Left ventricle myocardium superior (tissue), 1 donor: Measurements from ENCODE around the gene CACNA2D2. TPM values are rescaled to one million over a fixed set of nuclear protein-coding genes. Genes with fewer than 3 reads are reported as not detected.

Experiments
- ATAC-seq: fragments of 200-7000 bp; cut with Tn5 transposase; one replicate; pipeline ENCODE4 v1.9.1; 2020; ENCODE audit warnings: mild to moderate bottlenecking, moderate library complexity
- DNase-seq: peaks from one replicate; pipeline ENCODE4 v3.0.0-alpha.2; 2020
- intact Hi-C: fragments of 100-400 bp; cut with micrococcal nuclease; formaldehyde crosslinking; loops from one replicate; pipeline ENCODE4 v1.11.0; 2022
- total RNA-seq: library from RNA; stranded (reverse); fragmentation: NEBNext Ultra II Directional; extraction: Animal tissue kit (Norgen Biotek cat#: 25700); gene quantifications from one replicate; pipeline ENCODE4 v1.2.1, GENCODE V29; 2021
- donor health status: DM: no; HTN: yes; CAD: no; lungs with severe emphysema.

The CACNA2D2 gene
- total RNA-seq, 1 donor from 2014 or later: 2.8 TPM

DNA sequence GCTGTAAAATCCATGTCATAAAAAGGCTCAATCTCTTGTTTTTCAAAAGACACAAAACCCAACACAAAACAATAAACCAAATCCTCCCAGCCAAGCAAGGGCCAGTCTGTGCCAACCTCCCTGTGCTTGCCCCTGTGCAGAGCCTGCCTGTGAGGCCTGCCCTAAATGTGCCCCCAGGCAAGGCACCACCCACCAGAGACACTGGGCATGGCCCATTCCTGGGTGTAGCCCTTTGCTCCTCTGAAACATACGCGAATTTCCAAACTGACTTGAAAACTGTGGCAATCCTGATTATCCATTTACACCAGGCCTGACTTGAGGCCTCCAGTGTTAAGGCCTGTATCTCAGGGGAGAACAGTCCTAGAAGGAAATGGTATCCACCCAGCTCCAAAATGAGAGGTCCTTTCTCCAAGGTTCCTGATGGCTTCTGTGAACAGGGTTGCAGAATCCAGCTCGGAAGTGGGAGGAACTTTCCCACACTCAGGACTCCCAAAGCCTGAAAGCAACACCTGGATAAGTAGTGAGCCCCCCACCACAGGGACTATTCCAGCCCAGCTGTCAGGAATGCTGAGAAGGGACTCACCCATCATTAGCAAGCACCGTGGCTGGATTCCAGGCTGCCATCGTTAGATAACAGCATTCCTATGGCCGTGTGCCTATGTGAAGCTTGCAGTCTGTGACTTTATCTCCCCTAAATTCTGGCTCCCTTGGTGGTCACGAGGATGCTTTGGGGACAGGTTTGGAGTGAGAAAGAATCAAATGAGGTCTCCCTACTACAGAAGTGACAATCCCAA, 61.8 kb downstream of the CACNA2D2 start:
- intact Hi-C loops: no loop called here
- peak; percentile 46 for DNase-seq

DNA sequence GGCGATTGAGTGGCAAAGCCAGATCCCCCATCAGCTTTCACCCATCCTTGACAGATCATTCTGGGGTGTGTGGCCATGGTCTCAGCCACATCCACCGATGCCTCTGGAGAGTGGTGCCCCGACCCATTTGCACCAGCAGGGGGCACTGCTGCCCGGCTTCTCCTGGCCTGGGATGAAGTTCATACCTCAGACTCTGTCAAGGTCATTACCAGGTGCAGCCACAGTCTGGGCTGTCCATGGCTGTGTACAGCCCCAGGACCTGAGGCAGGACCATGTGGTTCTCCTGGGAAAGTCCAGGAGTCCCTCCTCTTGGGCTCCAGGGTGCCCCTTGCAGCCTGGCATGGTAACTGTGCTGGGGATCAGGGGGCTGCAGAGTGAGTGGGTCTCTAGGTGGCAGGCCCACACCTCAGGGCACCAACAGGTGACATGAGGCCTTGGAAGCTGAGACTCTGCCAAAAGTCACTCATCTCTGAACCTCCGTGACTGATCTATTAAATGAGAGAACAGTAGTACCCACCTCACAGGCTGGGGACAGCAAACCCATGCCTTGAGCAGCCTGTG, 67.2 kb downstream of the CACNA2D2 start:
- intact Hi-C loops: loop anchor here (2.0 kb wide), 1 partner anchor 107 kb away; no protein-coding TSS in a partner anchor
- ATAC-seq (peak; percentile 86), DNase-seq (peak; percentile 82)

More for the DNA sequence above, 61.8 kb downstream of the CACNA2D2 start:
- ATAC-seq: peak; percentile 38

DNA sequence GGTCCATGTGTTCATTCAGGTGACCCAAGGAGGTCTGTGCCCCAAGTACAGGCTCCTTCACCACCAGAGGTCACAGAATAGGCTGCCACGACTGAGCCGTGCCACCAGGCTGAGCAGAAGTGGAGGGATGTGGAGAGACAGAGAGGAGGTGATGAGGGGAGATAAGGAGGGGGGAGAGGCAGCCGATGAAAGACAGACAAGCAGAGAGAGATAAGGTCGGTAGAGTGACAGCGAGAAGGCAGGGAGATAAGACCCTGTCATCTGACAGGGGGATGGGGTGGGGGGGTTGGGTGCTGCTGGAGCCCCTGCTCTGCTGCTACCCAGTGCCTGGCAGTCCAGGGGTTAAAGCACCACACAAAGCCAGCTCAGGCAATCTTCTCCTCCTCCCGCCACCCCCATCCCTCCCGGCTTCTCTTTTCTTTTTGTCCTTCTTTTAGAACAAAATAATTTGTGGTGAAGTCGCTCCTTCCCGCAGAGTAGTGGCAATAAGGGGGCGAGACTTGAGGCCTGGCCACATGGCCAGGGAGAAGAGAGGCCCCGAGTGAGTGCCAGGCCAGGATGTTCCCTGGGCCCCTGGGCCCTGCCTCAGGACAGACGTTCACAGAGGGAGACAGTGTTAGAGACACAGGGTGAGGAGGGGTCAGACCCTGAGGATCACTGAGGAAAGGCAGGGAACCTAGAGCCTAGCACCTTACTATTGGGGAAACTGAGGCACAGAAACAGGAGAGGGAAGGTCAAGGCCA, 67.9 kb downstream of the CACNA2D2 start:
- ATAC-seq: no peak
- no peak for DNase-seq
- intact Hi-C loops: loop anchor here (2.0 kb wide), 1 partner anchor 107 kb away; no protein-coding TSS in a partner anchor

DNA sequence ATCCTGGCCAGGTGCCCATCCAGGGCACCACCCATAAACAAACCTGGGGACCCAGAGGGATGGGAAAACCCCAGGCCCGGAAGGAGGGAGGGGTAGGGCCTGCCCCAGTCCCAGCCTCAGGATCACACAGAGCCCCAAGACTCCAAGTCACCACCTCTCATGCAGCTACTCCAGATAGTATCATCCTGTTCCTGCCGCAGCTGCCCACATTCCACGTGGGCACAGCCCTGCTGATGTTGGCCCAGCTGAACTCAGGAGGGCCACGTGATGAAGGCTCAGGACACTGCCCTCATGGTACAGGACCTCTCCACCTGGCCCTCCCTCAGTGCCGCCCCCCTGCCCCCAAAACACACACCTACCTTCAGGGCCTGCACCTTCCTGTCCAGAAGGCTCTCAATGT, 69.5 kb downstream of the CACNA2D2 start:
- no peak for ATAC-seq
- intact Hi-C loops: no loop called here
- no peak for DNase-seq

DNA sequence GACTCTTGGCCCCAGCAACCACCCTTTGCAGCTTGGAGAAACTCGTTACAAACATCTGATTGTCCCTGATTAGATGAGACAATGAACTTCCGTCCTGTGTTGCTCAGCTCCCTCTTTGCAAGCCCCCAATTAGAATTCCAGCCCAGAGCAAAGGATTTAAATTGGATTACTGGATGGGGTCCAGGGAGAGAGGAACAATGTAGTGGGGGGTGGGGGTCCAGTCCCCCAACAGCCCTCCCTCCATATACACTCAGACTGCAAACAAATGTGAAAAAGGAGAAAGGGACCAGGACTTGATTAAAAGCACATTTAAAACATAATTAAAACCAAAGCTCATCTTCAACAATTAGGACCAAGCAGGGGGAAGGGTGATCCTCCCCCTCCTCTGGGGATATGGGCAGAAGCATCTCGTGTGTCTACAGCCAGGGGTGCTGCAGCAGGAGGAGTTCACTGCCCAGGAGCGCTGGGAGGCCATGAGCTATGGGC, 72.4 kb downstream of the CACNA2D2 start:
- ATAC-seq (no peak), DNase-seq (no peak)
- intact Hi-C loops: no loop called here

DNA sequence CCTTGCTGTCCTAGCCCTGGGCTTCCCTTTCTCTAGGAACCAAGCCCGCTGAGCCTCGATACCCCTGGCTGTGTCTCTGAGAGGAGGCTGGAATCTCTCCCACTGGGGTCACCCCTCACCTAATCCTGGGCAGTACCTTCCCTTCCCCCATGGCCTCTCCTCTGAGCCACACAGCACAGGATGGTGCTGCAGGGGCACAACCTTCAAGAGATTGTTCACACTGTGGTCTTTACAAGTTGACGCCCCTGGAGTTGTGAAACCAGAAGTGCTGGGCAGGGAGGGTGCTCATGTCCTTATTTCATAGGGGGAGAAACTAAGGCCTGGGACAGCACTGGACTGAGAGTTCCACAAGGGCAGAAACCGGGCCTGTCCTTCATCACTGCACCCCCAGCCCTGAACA, 73.2 kb downstream of the CACNA2D2 start:
- intact Hi-C loops: no loop called here
- DNase-seq: no peak
- no peak for ATAC-seq

DNA sequence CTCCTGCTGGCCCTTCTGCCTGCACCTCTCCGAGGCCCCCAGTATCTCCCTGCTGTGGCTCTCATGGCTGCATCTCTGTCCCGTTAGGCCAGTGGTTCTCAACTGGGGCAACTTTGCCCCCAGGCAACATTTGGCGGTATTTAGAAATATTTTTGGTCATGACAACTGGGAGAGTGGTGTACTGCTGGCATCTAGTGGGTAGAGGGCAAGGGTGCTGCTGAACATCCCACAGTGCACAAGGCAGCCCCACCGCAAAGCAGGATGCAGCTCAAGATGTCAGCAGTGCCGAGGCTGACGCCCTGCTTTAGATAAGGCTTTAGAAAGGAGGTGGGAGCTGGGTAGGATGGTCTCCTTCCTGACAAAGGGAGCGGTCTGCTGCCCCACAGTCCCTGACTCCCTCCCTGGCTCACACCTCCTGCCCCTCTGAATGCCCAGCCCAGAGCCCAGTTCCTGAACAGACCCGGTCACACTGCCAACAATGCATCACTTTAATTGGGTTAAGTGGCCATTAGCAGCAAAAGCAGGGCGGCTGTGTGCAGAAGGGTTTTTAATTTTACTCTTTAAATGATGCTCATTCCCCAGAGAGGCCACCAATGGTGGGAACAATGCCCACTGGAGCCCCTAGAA, 75.3 kb downstream of the CACNA2D2 start:
- no peak for DNase-seq
- intact Hi-C loops: no loop called here
- no peak for ATAC-seq

DNA sequence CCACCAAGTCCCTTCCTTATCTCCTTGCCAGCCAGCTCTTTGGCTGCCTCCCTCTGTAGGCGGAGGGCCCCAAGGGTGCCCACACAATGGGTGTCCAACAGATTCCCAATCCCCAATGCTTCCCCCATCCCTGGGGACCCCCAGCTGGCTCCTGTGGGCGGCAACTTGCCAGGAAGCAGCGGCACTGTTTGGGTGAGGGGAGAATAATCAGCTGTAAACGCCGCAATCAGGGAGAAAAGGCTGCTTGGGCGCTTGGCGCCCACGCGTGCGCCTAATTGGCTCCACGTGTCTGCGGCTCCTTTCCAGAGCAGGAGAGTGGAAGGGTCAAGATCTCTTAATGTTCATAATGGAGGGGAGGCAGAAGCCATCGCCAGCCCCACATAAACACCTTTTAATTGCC, 76.2 kb downstream of the CACNA2D2 start:
- DNase-seq (no peak), ATAC-seq (no peak)
- intact Hi-C loops: no loop called here

DNA sequence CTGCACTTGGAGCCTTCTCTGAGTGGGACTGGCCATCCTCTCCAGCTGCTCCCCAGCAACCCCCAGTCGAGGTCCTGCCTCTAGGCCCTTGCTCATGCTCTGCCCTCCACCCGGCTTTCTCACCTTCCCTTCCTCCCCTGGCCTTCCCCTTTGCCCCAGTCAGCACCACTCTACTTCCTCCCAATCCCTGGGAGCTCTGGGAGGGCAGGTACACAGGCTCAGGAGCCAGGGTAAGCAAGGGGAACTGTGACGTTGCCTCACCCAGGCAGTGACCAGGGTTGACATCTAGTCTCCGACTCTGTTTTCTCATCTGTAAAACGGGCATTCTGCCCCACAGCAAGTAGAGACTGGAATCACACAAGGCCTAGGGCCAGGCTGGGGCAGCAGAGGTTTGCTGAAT, 77.5 kb downstream of the CACNA2D2 start:
- no peak for ATAC-seq

DNA sequence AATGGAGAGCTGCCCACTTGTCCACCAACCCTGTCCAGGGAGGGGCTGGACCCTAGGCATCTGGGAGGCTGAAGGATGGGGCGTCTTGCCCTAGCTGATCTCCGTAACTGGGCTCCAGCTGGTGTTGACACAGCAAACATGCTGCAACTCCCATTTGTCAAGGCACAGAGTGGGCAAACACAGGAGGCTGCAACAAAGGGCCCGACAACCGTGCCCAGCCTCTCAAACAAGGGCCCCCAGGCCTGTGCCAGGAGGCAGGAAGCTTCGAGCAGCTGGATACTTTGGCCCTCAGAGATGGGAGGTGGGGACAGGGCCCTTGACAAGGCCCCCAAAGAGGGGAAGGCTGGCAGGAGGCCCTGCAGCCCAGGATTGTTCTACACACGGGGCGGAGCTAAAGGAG, 79.9 kb downstream of the CACNA2D2 start:
- DNase-seq (no peak), ATAC-seq (no peak)
- intact Hi-C loops: no loop called here

More for the DNA sequence above, 77.5 kb downstream of the CACNA2D2 start:
- intact Hi-C loops: no loop called here
- DNase-seq: no peak

DNA sequence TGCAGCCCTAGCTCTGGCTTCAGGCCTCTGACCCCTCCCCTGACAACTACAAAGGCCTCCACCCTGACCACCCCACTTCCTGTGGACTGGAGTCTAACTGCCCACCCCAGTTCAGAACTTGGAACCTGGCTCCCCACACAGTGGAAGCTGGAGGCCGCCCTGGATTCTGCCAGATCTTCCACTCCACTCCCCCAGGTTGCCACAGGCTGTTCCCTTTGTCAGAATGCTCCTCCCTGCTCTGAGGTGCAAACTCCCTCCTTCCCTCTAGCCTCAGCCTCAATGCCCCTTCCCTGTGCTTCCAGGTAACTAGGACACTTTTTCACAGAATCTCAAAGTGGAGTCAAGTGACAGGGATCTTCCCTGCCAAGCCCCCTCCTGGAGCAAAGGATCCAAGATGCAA, 81.3 kb downstream of the CACNA2D2 start:
- intact Hi-C loops: no loop called here
- DNase-seq (no peak), ATAC-seq (no peak)

DNA sequence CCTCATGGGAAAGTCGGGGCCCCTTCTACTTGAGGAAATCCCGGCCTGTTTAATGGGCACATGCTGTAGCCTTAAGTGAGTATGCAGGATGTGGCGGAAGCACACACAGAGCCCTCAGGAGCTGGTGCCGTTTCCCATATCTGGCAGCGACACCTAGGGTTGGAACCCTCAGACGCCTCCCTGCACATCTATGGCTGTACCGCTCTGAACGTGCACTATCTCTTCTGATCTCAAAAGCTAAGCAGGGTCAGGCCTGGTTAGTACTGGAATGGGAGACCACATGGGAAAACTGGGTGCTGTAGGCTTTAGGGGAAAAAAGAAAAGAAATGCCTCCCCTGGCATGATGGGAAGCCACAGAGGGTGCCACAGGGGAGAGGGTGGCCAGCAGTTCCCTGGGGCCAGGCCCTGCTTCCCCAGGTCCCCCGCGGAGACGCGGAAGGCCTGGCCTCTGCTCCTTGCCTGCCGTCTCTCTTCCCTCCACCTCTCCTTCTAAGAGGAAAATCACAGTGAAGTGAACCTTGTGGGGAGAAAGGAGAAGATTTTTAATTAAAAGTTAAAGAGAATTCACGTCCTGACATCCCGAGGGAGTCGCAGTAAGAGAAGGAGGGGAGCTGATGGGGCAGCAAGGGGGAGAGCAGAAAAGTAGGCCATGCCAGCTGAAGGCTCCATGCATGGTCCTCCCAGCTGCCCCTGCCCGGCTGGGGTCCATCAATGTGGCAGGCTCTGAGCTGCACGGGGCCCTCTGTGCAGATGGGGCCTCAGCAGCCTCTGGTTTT, 83.7 kb downstream of the CACNA2D2 start:
- ATAC-seq (no peak), DNase-seq (no peak)
- intact Hi-C loops: no loop called here

DNA sequence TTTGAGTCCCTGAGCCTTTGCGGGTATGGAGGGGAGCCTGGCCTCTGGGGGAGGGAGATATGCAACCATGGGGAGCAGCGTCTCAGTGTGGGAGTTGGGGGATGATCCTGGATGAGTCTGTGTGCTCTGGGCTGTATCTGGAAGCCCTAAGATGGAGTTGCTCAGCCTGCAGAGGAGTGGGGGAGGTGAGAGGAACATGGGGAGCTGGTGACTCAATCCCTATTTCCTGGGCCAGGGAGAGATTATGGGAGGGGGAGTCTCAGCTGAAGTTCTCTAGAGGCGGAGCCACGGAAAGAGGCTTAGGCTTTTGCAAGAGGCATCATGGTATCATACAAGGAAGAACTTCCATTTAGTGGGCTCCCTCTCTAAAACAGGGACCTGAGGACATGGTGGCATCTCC, 84.6 kb downstream of the CACNA2D2 start:
- DNase-seq (no peak), ATAC-seq (no peak)
- intact Hi-C loops: no loop called here

DNA sequence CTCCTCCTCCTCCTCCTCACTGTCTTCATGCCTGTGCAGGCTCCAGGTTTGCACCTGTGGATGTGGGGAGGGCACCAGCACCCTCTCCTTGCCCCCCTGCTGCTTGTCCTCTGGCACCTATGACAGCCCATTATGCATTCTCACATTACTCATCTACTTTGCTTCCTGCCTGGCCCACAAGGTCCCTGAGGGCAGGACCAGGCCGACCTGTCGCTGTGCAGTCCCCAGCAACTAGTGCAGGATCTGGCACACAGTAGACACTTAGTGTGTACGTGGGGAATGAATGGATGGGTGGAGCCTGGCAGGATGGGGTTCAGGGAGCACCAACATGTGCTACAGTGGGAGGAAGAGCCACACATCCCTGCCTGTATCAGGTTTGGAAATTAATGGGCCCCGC, 85.8 kb downstream of the CACNA2D2 start:
- intact Hi-C loops: no loop called here
- ATAC-seq: no peak
- no peak for DNase-seq

DNA sequence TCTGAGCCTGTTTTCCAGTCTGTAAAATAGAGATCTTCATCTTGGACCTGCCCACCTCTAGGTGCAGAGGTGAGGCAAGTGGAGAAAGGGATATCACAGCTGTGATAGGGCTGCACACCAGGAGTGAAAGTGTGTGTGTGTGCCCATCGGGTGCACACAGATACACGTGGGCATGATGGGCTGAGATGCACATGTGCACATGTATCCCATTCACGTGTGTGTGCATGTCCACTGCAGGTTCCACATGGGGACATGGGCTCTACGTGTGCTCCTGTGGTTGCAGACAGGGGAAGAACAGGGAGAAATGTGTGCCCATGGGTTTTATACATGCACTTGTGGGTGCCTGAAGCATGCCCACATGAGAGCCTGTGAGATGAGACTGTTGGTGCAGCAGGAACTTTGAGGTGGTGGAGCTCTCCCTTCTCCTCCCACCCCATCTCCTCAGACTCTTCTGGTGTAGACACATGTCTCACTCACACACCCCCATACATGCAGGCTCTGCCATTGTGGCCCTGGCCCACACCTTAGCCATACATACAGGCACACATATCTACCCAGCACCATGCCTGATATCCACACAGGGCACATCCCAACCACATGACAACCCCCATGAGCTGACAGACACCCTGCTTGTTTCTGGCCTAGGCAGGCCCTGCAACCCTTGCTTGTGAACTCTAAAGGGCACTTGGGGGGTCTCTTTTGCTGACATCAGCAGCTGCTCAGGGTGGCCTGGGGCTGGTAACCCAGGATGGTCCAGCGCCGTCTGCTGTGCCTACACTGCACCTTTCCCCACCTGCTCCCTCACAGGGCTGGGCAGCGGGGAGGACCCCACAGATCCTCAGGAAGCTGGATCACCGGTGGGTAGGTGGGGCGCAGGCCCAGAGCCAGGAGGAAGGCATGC, 86.4 kb downstream of the CACNA2D2 start:
- DNase-seq (no peak), ATAC-seq (no peak)
- intact Hi-C loops: no loop called here

DNA sequence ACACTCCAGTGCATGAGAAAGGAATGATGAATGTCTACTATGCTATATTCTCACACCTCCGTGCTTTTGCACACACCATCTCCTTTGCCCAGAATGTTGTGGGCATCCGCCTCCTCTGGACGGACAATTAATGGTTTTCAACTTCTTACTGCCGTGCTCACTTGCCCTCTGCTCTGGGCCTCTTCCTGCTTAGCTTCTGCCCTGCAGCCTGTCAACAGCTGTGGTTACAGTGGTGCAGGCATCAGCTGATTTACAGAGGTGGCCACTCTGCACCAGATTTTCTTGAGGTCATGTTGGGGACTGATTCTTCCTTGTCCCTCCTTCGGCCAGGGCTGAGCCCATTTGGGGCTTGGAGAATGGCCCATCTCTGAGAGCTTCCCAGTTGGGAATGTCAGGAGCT, 87.6 kb downstream of the CACNA2D2 start:
- ATAC-seq (no peak), DNase-seq (no peak)
- intact Hi-C loops: no loop called here

DNA sequence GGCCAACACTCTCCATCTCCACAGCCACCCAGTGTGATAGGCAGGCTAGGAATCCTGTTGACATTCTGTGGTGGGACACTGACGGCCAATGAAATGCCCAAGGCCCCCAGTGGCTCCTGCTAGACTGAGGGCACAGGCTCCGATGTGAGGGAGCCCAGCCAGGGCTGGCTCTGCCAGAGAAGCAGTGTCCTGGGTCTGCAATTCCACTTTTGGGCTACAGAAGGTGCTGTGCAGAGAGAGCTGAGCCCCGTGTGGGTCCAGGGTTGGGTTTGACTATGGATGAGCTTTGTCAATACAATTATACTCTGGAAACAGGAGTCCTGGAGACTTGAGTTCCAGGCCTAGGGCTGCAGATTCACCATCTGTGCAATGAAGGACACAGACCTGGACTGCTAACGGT, 88.4 kb downstream of the CACNA2D2 start:
- DNase-seq (no peak), ATAC-seq (no peak)
- intact Hi-C loops: no loop called here

DNA sequence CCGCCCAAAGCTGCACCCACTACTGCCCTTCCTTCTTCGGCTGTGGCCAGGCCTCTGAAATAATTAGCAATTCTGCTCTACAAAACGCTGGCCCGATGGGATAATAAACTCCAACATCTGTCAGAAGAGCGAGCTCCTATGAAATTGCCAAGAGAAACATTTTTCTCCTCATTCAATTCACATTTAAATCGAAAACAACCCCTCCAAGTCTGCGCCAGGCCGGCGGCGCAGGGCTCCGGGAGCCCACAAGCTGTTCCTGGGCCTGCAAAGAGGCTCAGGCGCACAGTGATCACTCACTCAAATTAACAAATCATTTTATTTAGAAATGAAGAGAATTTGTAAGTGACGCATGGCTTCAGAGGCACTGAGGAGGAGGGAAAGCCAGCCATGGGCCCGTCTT, 88.8 kb downstream of the CACNA2D2 start:
- intact Hi-C loops: no loop called here
- DNase-seq (no peak), ATAC-seq (no peak)
